Endothelial cell of umbilical vein (primary cell): Measurements from ENCODE around the gene PGGT1B.

ENCODE experiments used
- CTCF ChIP-seq, 2 donors: IDR thresholded peaks; 1 replicate in 1 of 2; 2 replicates in 1 of 2; pipeline ENCODE4 v1.5.1; 2011; ENCODE audit warnings: low read length in 2 of 2, mild to moderate bottlenecking in 2 of 2, moderate library complexity in 2 of 2, control low read depth in 1 of 2, inconsistent platforms in 1 of 2, low read depth in 1 of 2; ENCODE audit not compliant: insufficient read depth in 1 of 2; ENCODE audit errors: extremely low read depth in 1 of 2
- EZH2 ChIP-seq: IDR thresholded peaks from 2 replicates; pipeline ENCODE4 v1.6.1; 2012; ENCODE audit warnings: borderline replicate concordance, low read depth, mild to moderate bottlenecking, moderate library complexity, low read length, inconsistent platforms; ENCODE audit not compliant: severe bottlenecking
- FOS ChIP-seq: IDR thresholded peaks from 2 replicates; pipeline ENCODE4 v1.6.1; 2011; ENCODE audit warnings: mild to moderate bottlenecking, low read length, moderate library complexity, borderline replicate concordance; ENCODE audit not compliant: insufficient read depth
- MAX ChIP-seq: IDR thresholded peaks from 2 replicates; pipeline ENCODE4 v1.6.1; 2011; ENCODE audit not compliant: insufficient read depth, insufficient read length
- POLR2A ChIP-seq: IDR thresholded peaks from 2 replicates; pipeline ENCODE4 v1.6.1; 2012; ENCODE audit warnings: low read depth, mild to moderate bottlenecking, control low read depth, low read length
- POLR2AphosphoS5 ChIP-seq: IDR thresholded peaks from 2 replicates; pipeline ENCODE4 v1.6.1; 2012; ENCODE audit warnings: low read depth, mild to moderate bottlenecking, control low read depth, low read length, moderate library complexity; ENCODE audit not compliant: insufficient read depth

GRCh38 chr5:115189866-115190265, 72.8 kb downstream of the PGGT1B start:
- TF ChIP-seq POLR2AphosphoS5: no peak
- TF ChIP-seq CTCF (IDR thresholded peaks at IDR 0.05; ENCODE audit: extremely low read depth in 1 of 2, insufficient read depth in 1 of 2, low read depth in 1 of 2, low read length in 2 of 2): no peak
- no peak for TF ChIP-seq MAX
- TF ChIP-seq POLR2A: no peak
- TF ChIP-seq EZH2: no peak
- no peak for TF ChIP-seq FOS
